Thoracic aorta (tissue), 2 donors: Measurements from ENCODE around the gene BMERB1. TPM values are rescaled to one million over a fixed set of nuclear protein-coding genes. Genes with fewer than 3 reads are reported as not detected.

Experiments
- ATAC-seq: fragments of 150-250 bp; one replicate; pipeline ENCODE4 v1.8.0; 2017; ENCODE audit warnings: low read depth; ENCODE audit not compliant: insufficient number of reproducible peaks, low FRiP score
- DNase-seq: peaks from one replicate; pipeline ENCODE4 v3.0.0-alpha.2; 2020; ENCODE audit warnings: low spot score
- H3K27ac ChIP-seq, 2 donors: fragments of 200-600 bp; sonication (generic); 1 replicate in 1 of 2; 2 replicates in 1 of 2; pipeline ENCODE4 v1.5.1; 2016; ENCODE audit warnings: mild to moderate bottlenecking in 2 of 2, moderate library complexity in 2 of 2
- H3K27me3 ChIP-seq: fragments of 200-600 bp; sonication (generic); replicated peaks from 2 replicates; pipeline ENCODE4 v1.6.0; 2016; ENCODE audit warnings: mild to moderate bottlenecking; ENCODE audit not compliant: insufficient read depth
- H3K36me3 ChIP-seq: fragments of 200-600 bp; sonication (generic); one replicate; pipeline ENCODE4 v1.5.1; 2016
- H3K4me1 ChIP-seq, 2 donors: fragments of 200-600 bp; sonication (generic); 1 replicate in 1 of 2; 2 replicates in 1 of 2; pipeline versions ENCODE4 v1.5.1 to v1.6.0; 2016; ENCODE audit warnings: low read depth in 2 of 2, mild to moderate bottlenecking in 1 of 2; ENCODE audit not compliant: control insufficient read depth in 1 of 2
- H3K4me3 ChIP-seq: fragments of 200-600 bp; sonication (generic); 2 replicates; pipeline ENCODE4 v1.5.1; 2016; ENCODE audit warnings: mild to moderate bottlenecking
- H3K9me3 ChIP-seq: fragments of 200-600 bp; sonication (generic); 2 replicates; pipeline ENCODE4 v1.5.1; 2016
- total RNA-seq, 2 donors: library from RNA; depleted of rRNA; stranded (reverse); fragments of >200 nt; gene quantifications; one replicate each; pipeline versions ENCODE4 v1.1.0 to v1.2.3, GENCODE V29; 2016
- TF ChIP-seq, protein P1 (sequence below): fragments of 200-600 bp; sonication (generic); IDR thresholded peaks from one replicate; pipeline ENCODE4 v1.5.1; 2019; ENCODE audit warnings: antibody characterized with exemption

Gene BMERB1
- total RNA-seq, 2 donors from 2014 or later, result 75.1 to 95.2 TPM

DNA sequence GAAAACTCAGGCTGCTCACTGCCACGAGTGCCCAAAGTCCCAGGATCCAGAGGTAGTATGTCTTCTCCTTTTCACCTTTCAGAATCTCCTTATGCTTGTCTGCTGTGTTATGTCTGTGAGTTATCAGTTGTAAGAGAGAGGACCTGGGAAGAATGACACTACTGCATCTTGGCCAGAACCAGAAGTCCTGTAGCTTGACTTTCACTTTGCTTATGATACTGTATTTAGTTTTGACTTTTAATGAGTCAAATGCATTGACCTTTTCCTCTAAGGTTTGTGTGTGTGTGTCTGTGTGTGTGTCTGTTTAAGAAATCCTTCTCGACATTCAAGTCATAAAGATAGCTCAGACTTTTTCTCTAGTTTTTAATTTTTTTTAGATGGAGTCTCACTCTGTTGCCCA lies 43.4 kb downstream of the BMERB1 start:
- DNase-seq (no peak), ATAC-seq (no peak)
- Histone ChIP-seq H3K9me3 (no peaks in the 10 kb centered on the region), H3K36me3 (no peaks in the 10 kb centered on the region), H3K4me1 (peaks cover 0 to 7% of the 10 kb centered on the region in 2 donors), H3K27ac (no peak overlapping the region), H3K27me3 (no peaks in the 10 kb centered on the region), H3K4me3 (no peak overlapping the region)
- TF ChIP-seq, protein P1, sequence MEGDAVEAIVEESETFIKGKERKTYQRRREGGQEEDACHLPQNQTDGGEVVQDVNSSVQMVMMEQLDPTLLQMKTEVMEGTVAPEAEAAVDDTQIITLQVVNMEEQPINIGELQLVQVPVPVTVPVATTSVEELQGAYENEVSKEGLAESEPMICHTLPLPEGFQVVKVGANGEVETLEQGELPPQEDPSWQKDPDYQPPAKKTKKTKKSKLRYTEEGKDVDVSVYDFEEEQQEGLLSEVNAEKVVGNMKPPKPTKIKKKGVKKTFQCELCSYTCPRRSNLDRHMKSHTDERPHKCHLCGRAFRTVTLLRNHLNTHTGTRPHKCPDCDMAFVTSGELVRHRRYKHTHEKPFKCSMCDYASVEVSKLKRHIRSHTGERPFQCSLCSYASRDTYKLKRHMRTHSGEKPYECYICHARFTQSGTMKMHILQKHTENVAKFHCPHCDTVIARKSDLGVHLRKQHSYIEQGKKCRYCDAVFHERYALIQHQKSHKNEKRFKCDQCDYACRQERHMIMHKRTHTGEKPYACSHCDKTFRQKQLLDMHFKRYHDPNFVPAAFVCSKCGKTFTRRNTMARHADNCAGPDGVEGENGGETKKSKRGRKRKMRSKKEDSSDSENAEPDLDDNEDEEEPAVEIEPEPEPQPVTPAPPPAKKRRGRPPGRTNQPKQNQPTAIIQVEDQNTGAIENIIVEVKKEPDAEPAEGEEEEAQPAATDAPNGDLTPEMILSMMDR, result no peak

DNA sequence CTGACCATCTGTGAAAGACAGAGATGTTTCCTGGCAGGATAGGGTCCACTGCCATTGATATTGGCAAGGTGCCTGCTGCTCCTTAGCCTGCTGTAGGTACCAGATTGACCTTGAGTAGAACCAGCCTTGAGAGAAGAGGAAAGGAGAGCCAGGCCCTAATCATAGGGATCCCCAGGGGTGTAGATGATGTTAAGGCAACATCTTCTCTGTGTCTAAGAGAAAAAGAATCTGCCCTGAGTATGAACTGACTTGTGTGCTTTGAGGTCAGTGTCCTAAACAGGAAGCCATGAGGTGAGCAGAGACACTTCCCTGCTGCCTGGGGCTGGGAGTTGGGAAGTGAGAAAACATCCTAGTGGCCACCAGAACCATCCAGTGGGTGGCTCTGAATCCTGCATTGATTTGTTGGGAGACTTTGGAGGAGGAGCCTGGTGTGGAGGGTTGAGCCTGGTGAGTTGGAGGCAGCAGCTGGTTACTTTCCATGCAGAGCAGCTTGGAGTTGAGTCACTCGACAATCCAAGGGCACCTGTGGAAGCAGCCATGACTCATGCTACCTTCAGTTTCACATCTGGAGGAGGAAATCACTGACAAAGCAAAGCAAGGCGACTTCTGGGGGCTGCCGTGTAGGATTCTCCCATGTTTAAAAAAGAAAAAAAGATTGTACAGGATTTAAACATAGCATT lies 47.8 kb downstream of the BMERB1 start:
- H3K27ac ChIP-seq, result no peak overlapping the region
- TF ChIP-seq, protein P1, result no peak
- H3K4me3 ChIP-seq, result no peak overlapping the region
- no peaks in the 10 kb centered on the region for H3K27me3 ChIP-seq
- ATAC-seq (peak; percentile 56), DNase-seq (no peak)
- H3K36me3 ChIP-seq, result no peaks in the 10 kb centered on the region
- H3K9me3 ChIP-seq, result no peaks in the 10 kb centered on the region
- H3K4me1 ChIP-seq, result peaks cover 0 to 7% of the 10 kb centered on the region in 2 donors

DNA sequence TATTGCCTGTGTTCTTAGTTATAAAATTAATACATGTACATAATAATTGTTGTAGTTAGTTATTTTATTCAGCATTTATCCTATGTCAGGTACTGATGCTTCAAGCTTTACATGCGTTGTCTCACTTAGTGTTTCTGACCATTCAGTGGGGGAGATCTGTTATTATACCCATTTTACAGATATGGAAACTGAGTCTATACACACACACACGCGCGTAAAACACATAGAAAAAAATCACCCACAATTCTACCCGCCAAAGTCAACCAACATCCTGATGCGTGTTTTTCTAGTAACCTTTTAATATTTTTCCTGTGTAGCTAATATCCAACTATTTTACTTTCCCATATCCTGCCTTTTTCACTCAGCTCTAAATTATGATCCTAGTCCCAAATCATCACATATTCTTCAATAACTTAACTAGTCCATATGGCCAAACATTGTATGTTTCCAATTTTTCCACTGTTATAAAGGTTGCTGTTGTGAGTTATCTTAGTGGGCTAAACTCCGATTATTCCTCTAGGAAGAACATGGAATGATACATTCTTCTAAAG lies 48.4 kb downstream of the BMERB1 start:
- Histone ChIP-seq H3K9me3 (no peaks in the 10 kb centered on the region), H3K4me1 (peaks cover 0 to 8% of the 10 kb centered on the region in 2 donors), H3K36me3 (no peaks in the 10 kb centered on the region), H3K27ac (no peak overlapping the region), H3K27me3 (no peaks in the 10 kb centered on the region), H3K4me3 (no peak overlapping the region)
- TF ChIP-seq, protein P1, result no peak
- ATAC-seq, result no peak
- DNase-seq, result no peak

DNA sequence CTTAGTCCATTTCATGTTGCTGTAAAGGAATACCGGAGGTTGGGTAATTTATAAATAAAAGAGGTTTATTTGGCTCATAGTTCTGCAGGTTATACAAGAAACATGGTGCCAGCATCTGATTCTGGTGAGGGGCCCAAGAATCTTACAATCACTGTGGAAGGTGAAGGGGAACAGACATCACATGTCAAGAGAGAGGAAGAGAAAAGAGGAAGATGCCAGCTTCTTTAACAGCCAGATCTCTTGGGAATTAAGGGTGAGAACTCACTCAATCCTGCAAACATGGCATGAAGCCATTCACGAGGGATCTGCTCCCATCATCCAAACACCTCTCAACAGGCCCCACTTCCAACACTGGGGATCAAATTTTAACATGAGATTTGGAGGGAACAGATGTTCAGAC lies 49.5 kb downstream of the BMERB1 start:
- Histone ChIP-seq H3K27me3 (no peaks in the 10 kb centered on the region), H3K4me1 (peaks cover 1 to 18% of the 10 kb centered on the region in 2 donors), H3K4me3 (no peak overlapping the region), H3K9me3 (no peaks in the 10 kb centered on the region), H3K36me3 (no peaks in the 10 kb centered on the region), H3K27ac (no peak overlapping the region)
- DNase-seq (no peak), ATAC-seq (no peak)
- TF ChIP-seq, protein P1, result no peak

DNA sequence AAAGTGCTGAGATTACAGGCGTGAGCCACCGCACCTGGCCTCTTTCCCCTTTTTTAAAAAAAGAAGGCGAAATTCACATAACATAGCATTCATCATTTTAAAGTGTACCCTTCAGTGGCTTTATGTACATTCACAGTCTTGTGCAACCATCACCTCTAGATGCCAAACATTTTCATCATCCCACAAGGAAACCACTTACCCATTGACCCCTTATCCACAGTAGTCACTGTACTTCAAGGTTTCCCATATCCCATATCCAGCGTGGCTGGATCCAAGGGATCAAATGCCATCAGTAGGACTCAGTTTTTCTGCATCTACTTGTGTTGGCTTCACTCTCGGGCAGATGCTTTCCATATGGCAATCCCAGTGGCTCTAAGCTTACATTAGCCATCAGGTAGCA lies 50.3 kb downstream of the BMERB1 start:
- Histone ChIP-seq H3K27ac (no peak overlapping the region), H3K4me1 (peaks cover 5 to 26% of the 10 kb centered on the region in 2 donors), H3K27me3 (no peaks in the 10 kb centered on the region), H3K4me3 (no peak overlapping the region), H3K36me3 (no peaks in the 10 kb centered on the region), H3K9me3 (no peaks in the 10 kb centered on the region)
- TF ChIP-seq, protein P1, result no peak
- DNase-seq (no peak), ATAC-seq (no peak)
